Neural cell (in vitro differentiated cells): ENCODE measurements around the gene GLYATL3. TPM values are rescaled to one million over a fixed set of nuclear protein-coding genes. Genes with fewer than 3 reads are reported as not detected.
"Not testable (repeated sequence)": the region's sequence is repeated elsewhere in the genome, so short reads cannot be mapped to it uniquely, and the experiment has no call there.

Source experiments
- H2AFZ ChIP-seq: fragments of 200-600, 300-800 bp; sonication (generic), shearing (Covaris generic); 2 replicates; pipeline ENCODE4 v1.6.0; 2014; ENCODE audit warnings: low read depth, mild to moderate bottlenecking, antibody characterized with exemption, low read length, moderate library complexity
- H3F3A ChIP-seq: fragments of 200-600 bp; shearing (Covaris generic); 2 replicates; pipeline ENCODE4 v1.6.1; 2016; ENCODE audit warnings: mild to moderate bottlenecking, moderate library complexity, mixed read lengths, antibody characterized with exemption, low read length; ENCODE audit not compliant: insufficient read depth, poor library complexity, severe bottlenecking
- H3K27ac ChIP-seq: fragments of 200-600, 300-800 bp; sonication (generic), shearing (Covaris generic); 2 replicates; pipeline ENCODE4 v1.5.1; 2014; ENCODE audit warnings: mild to moderate bottlenecking, low read length, moderate library complexity
- H3K27me3 ChIP-seq: fragments of 300-800, 200-600 bp; sonication (generic), shearing (Covaris generic); 2 replicates; pipeline ENCODE4 v1.6.0; 2014; ENCODE audit warnings: mild to moderate bottlenecking, low read depth, low read length, moderate library complexity; ENCODE audit not compliant: insufficient read depth
- H3K36me3 ChIP-seq: fragments of 300-800, 200-600 bp; sonication (generic), shearing (Covaris generic); 2 replicates; pipeline ENCODE4 v1.5.1; 2014; ENCODE audit warnings: mild to moderate bottlenecking, antibody characterized with exemption, low read length, moderate library complexity; ENCODE audit not compliant: insufficient read depth
- H3K4me2 ChIP-seq: fragments of 300-800, 200-600 bp; sonication (generic), shearing (Covaris generic); 2 replicates; pipeline ENCODE4 v1.6.0; 2014; ENCODE audit warnings: mild to moderate bottlenecking, low read length
- H3K4me3 ChIP-seq: fragments of 300-800, 200-600 bp; sonication (generic), shearing (Covaris generic); 2 replicates; pipeline ENCODE4 v1.5.1; 2014; ENCODE audit warnings: mild to moderate bottlenecking, low read length, moderate library complexity
- H3K79me2 ChIP-seq: fragments of 200-600 bp; shearing (Covaris generic); replicated peaks from 2 replicates; pipeline ENCODE4 v1.6.0; 2014; ENCODE audit warnings: mild to moderate bottlenecking, low read length, moderate library complexity; ENCODE audit not compliant: insufficient read depth
- H3K9ac ChIP-seq: fragments of 300-800, 200-600 bp; sonication (generic), shearing (Covaris generic); 2 replicates; pipeline ENCODE4 v1.6.1; 2016; ENCODE audit warnings: mild to moderate bottlenecking, low read length, mixed read lengths
- H3K9me2 ChIP-seq: fragments of 200-600 bp; shearing (Covaris generic); 2 replicates; pipeline ENCODE4 v1.6.1; 2016; ENCODE audit warnings: mild to moderate bottlenecking, low read length, mixed read lengths; ENCODE audit not compliant: insufficient read depth
- H3K9me3 ChIP-seq: fragments of 200-600, 300-800 bp; sonication (generic), shearing (Covaris generic); 2 replicates; pipeline ENCODE4 v1.6.1; 2016; ENCODE audit warnings: mild to moderate bottlenecking, mixed run types, low read length, moderate library complexity, mixed read lengths
- H4K20me1 ChIP-seq: fragments of 200-600 bp; shearing (Covaris generic); 2 replicates; pipeline ENCODE4 v1.6.1; 2016; ENCODE audit warnings: mild to moderate bottlenecking, mixed run types; ENCODE audit not compliant: insufficient read depth
- EP300 ChIP-seq: fragments of 450-650 bp; conservative IDR thresholded peaks from 2 replicates; pipeline ENCODE4 v1.6.1; 2014; ENCODE audit warnings: antibody characterized with exemption, mild to moderate bottlenecking, moderate library complexity; ENCODE audit not compliant: poor library complexity, severe bottlenecking
- EZH2 ChIP-seq: fragments of 200-600, 300-800 bp; shearing (Covaris generic), sonication (generic); IDR thresholded peaks from 2 replicates; pipeline ENCODE4 v1.6.1; 2014; ENCODE audit warnings: antibody characterized with exemption, low read length, borderline replicate concordance, mild to moderate bottlenecking; ENCODE audit not compliant: insufficient read depth, poor library complexity, severe bottlenecking
- MXI1 ChIP-seq: fragments of 450-650 bp; conservative IDR thresholded peaks from 2 replicates; pipeline ENCODE4 v1.6.1; 2014; ENCODE audit warnings: antibody characterized with exemption, mild to moderate bottlenecking; ENCODE audit not compliant: poor library complexity, severe bottlenecking
- POLR2AphosphoS5 ChIP-seq: IDR thresholded peaks from 2 replicates; pipeline ENCODE4 v1.6.1; 2012
- RAD21 ChIP-seq: fragments of 450-650 bp; conservative IDR thresholded peaks from 2 replicates; pipeline ENCODE4 v1.6.1; 2014; ENCODE audit warnings: antibody characterized with exemption, mild to moderate bottlenecking, moderate library complexity
- SMC3 ChIP-seq: fragments of 450-650 bp; conservative IDR thresholded peaks from 2 replicates; pipeline ENCODE4 v1.6.1; 2014; ENCODE audit warnings: antibody characterized with exemption, mild to moderate bottlenecking, moderate library complexity; ENCODE audit not compliant: poor library complexity
- TAF1 ChIP-seq: IDR thresholded peaks from 2 replicates; pipeline ENCODE4 v1.6.1; 2012; ENCODE audit warnings: low read depth
- polyA plus RNA-seq: library from polyadenylated mRNA; depleted of rRNA; stranded (reverse); fragments of >200 nt; gene quantifications from 2 replicates; pipeline ENCODE4 v1.2.3, GENCODE V29; 2014
- TF ChIP-seq, protein P1 (sequence below): IDR thresholded peaks from 2 replicates; pipeline ENCODE4 v1.6.1; 2012; ENCODE audit warnings: borderline replicate concordance
- TF ChIP-seq, protein P2 (sequence below): fragments of 450-650 bp; IDR thresholded peaks from 2 replicates; pipeline ENCODE4 v1.5.1; 2014; ENCODE audit warnings: antibody characterized with exemption, mild to moderate bottlenecking, moderate library complexity; ENCODE audit not compliant: poor library complexity, severe bottlenecking

GLYATL3 gene
- polyA plus RNA-seq, 1 donor from 2014 or later = not detected

DNA sequence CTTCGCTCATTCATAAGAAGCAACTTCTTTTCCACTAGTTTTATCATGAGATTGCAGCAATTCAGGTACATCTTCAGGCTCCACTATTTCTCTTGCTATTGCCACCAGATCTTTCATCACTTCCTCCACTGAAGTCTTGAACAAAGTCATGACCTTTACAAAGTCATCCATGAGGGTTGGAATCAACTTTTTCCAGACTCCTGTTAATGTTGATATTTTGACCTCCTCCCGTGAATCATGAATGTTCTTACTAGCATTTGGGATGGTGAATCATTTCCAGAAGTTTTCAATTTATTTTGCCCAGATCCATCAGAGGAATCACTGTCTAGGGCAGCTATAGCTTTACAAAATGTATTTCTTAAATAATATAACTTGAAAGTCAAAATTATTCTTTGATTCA is 35.0 kb upstream of the GLYATL3 start:
- TF ChIP-seq, protein P1, sequence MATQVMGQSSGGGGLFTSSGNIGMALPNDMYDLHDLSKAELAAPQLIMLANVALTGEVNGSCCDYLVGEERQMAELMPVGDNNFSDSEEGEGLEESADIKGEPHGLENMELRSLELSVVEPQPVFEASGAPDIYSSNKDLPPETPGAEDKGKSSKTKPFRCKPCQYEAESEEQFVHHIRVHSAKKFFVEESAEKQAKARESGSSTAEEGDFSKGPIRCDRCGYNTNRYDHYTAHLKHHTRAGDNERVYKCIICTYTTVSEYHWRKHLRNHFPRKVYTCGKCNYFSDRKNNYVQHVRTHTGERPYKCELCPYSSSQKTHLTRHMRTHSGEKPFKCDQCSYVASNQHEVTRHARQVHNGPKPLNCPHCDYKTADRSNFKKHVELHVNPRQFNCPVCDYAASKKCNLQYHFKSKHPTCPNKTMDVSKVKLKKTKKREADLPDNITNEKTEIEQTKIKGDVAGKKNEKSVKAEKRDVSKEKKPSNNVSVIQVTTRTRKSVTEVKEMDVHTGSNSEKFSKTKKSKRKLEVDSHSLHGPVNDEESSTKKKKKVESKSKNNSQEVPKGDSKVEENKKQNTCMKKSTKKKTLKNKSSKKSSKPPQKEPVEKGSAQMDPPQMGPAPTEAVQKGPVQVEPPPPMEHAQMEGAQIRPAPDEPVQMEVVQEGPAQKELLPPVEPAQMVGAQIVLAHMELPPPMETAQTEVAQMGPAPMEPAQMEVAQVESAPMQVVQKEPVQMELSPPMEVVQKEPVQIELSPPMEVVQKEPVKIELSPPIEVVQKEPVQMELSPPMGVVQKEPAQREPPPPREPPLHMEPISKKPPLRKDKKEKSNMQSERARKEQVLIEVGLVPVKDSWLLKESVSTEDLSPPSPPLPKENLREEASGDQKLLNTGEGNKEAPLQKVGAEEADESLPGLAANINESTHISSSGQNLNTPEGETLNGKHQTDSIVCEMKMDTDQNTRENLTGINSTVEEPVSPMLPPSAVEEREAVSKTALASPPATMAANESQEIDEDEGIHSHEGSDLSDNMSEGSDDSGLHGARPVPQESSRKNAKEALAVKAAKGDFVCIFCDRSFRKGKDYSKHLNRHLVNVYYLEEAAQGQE = no peak
- TF ChIP-seq TAF1 = no peak
- no peak for TF ChIP-seq RAD21
- TF ChIP-seq POLR2AphosphoS5 = no peak
- TF ChIP-seq SMC3 = no peak
- TF ChIP-seq, protein P2, sequence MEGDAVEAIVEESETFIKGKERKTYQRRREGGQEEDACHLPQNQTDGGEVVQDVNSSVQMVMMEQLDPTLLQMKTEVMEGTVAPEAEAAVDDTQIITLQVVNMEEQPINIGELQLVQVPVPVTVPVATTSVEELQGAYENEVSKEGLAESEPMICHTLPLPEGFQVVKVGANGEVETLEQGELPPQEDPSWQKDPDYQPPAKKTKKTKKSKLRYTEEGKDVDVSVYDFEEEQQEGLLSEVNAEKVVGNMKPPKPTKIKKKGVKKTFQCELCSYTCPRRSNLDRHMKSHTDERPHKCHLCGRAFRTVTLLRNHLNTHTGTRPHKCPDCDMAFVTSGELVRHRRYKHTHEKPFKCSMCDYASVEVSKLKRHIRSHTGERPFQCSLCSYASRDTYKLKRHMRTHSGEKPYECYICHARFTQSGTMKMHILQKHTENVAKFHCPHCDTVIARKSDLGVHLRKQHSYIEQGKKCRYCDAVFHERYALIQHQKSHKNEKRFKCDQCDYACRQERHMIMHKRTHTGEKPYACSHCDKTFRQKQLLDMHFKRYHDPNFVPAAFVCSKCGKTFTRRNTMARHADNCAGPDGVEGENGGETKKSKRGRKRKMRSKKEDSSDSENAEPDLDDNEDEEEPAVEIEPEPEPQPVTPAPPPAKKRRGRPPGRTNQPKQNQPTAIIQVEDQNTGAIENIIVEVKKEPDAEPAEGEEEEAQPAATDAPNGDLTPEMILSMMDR = no peak
- TF ChIP-seq MXI1 = no peak
- TF ChIP-seq EZH2 = no peak
- TF ChIP-seq EP300 = no peak
- no peak overlapping the region for H3K4me2 ChIP-seq
- H3K9ac ChIP-seq = no peak overlapping the region
- H3K79me2 ChIP-seq = peaks cover 47% of the 10 kb centered on the region
- no peaks in the 10 kb centered on the region for H3K9me2 ChIP-seq
- H3K36me3 ChIP-seq = no peaks in the 10 kb centered on the region
- H3F3A ChIP-seq = no peaks in the 10 kb centered on the region
- no peaks in the 10 kb centered on the region for H3K9me3 ChIP-seq
- H3K27ac ChIP-seq = no peak overlapping the region
- no peak overlapping the region for H3K4me3 ChIP-seq
- H3K27me3 ChIP-seq = no peaks in the 10 kb centered on the region
- no peak overlapping the region for H2AFZ ChIP-seq
- H4K20me1 ChIP-seq = no peaks in the 10 kb centered on the region

DNA sequence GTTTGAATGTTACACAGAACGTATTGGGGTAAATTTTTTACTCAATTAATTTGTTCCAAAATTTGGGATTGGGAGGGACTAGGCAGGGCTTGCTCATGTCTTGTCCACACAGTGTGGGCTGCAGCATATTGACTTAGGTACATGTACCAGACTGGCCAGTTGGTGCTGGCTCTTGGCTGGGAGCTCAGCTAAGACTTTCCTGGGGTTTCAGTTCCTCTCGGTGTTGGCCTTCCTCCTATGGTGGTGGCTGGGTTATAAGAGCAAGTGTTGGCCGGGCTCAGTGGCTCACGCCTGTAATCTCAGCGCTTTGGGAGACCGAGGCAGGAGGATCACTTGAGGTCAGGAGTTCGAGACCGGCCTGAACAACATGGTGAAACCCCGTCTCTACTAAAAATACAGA is 31.7 kb upstream of the GLYATL3 start:
- Histone ChIP-seq H3K9me3 (no peaks in the 10 kb centered on the region), H3K27me3 (no peaks in the 10 kb centered on the region), H3F3A (no peaks in the 10 kb centered on the region), H3K4me3 (no peak overlapping the region), H4K20me1 (no peaks in the 10 kb centered on the region), H3K79me2 (peaks cover 15% of the 10 kb centered on the region), H3K4me2 (no peak overlapping the region), H3K9ac (no peak overlapping the region), H2AFZ (no peak overlapping the region), H3K9me2 (no peaks in the 10 kb centered on the region), H3K36me3 (no peaks in the 10 kb centered on the region), H3K27ac (no peak overlapping the region)
- TF ChIP-seq, protein P2 = no peak
- TF ChIP-seq SMC3 (no peak), POLR2AphosphoS5 (no peak), TAF1 (no peak), EP300 (no peak), RAD21 (no peak), MXI1 (no peak), EZH2 (no peak)
- TF ChIP-seq, protein P1 = no peak

DNA sequence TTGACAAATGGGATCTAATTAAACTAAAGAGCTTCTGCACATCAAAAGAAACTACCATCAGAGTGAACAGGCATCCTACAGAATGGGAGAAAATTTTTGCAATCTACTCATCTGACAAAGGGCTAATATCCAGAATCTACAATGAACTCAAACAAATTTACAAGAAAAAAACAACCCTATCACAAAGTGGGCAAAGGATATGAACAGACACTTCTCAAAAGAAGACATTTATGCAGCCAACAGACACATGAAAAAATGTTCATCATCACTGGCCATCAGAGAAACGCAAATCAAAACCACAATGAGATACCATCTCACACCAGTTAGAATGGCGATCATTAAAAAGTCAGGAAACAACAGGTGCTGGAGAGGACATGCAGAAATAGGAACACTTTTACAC is 23.2 kb upstream of the GLYATL3 start:
- H3K79me2 ChIP-seq, H3K9me3 ChIP-seq, H3K4me3 ChIP-seq, H3K4me2 ChIP-seq, H4K20me1 ChIP-seq, H3K9ac ChIP-seq, H3K9me2 ChIP-seq, H3K27me3 ChIP-seq, H3K27ac ChIP-seq, H3K36me3 ChIP-seq, H3F3A ChIP-seq, H2AFZ ChIP-seq: not testable (repeated sequence)
